ENCODE measurements around the gene CFHR5.

Gene CFHR5

GRCh38 chr1:197021716-197022115 is 44.4 kb downstream of the CFHR5 start:
- POLR2A ChIA-PET = no interaction called here
- TF ChIP-seq ZNF488 (tag by site-specific recombination; IDR thresholded peaks at IDR 0.05) (no peak), ZBTB21 (tag by site-specific recombination; IDR thresholded peaks at IDR 0.05) (no peak), AEBP2 (tag by site-specific recombination; IDR thresholded peaks at IDR 0.05; ENCODE audit: borderline replicate concordance) (no peak), KLF1 (tag by site-specific recombination; IDR thresholded peaks at IDR 0.05) (no peak), ZNF114 (tag by site-specific recombination; IDR thresholded peaks at IDR 0.05) (no peak), BCL11A (tag by site-specific recombination; IDR thresholded peaks at IDR 0.05; ENCODE audit: low read depth) (no peak), ZXDB (tag by site-specific recombination; IDR thresholded peaks at IDR 0.05) (no peak), ZNF133 (tag by site-specific recombination; IDR thresholded peaks at IDR 0.05) (no peak), ZNF148 (tag by site-specific recombination; IDR thresholded peaks at IDR 0.05; ENCODE audit: borderline replicate concordance) (no peak), ZNF211 (tag by site-specific recombination; IDR thresholded peaks at IDR 0.05; ENCODE audit: low read depth) (no peak)
- no peak overlapping the region for H3K27ac ChIP-seq (ENCODE audit: extremely low read depth, low read depth, low read length)
- CTCF ChIA-PET = interaction anchor here (0.6 kb wide), 1 partner anchor 1064 kb away, joined by 4 read pairs; no protein-coding TSS in a partner anchor
- H3K36me3 ChIP-seq (ENCODE audit: control insufficient read depth in 2 of 2, insufficient read depth in 1 of 2, low read length in 2 of 2) = no peaks in the 10 kb centered on the region
- no peaks in the 10 kb centered on the region for H3K4me1 ChIP-seq (ENCODE audit: control insufficient read depth, insufficient read depth, low read length)
- H3K9me3 ChIP-seq (ENCODE audit: control insufficient read depth, insufficient read depth, low read depth, low read length) = no peaks in the 10 kb centered on the region
- no peak overlapping the region for H3K4me3 ChIP-seq (ENCODE audit: low read depth, low read length)

- H3K27ac ChIP-seq (ENCODE audit: extremely low read depth, low read depth, low read length) = no peak overlapping the region
- no peaks in the 10 kb centered on the region for H3K36me3 ChIP-seq (ENCODE audit: control insufficient read depth in 2 of 2, insufficient read depth in 1 of 2, low read length in 2 of 2)
- no peak overlapping the region for H3K4me3 ChIP-seq (ENCODE audit: low read depth, low read length)
- ChIA-PET CTCF (no interaction called here), POLR2A (no interaction called here)
- no peaks in the 10 kb centered on the region for H3K4me1 ChIP-seq (ENCODE audit: control insufficient read depth, insufficient read depth, low read length)
- TF ChIP-seq ZBTB6 (tag by site-specific recombination; IDR thresholded peaks at IDR 0.05) = no peak
- no peak for TF ChIP-seq ZNF175 (tag by site-specific recombination; IDR thresholded peaks at IDR 0.05)
- no peak for TF ChIP-seq ZNF571 (tag by site-specific recombination; IDR thresholded peaks at IDR 0.05)
- no peak for TF ChIP-seq HIC1 (tag by site-specific recombination; IDR thresholded peaks at IDR 0.05)
- TF ChIP-seq GLI4 (tag by site-specific recombination; IDR thresholded peaks at IDR 0.05) = no peak
- no peak for TF ChIP-seq ZNF266 (tag by site-specific recombination; IDR thresholded peaks at IDR 0.05; ENCODE audit: low read depth)
- TF ChIP-seq ZNF792 (tag by site-specific recombination; IDR thresholded peaks at IDR 0.05) = no peak
- TF ChIP-seq ZNF473 (tag by site-specific recombination; IDR thresholded peaks at IDR 0.05) = no peak
- no peak for TF ChIP-seq YY1 (tag by site-specific recombination; IDR thresholded peaks at IDR 0.05)
- no peak for TF ChIP-seq YY2 (tag by site-specific recombination; IDR thresholded peaks at IDR 0.05)
- no peak for TF ChIP-seq ZNF654 (tag by site-specific recombination; IDR thresholded peaks at IDR 0.05; ENCODE audit: low read depth)
- no peak for TF ChIP-seq ZNF514 (tag by site-specific recombination; IDR thresholded peaks at IDR 0.05)
- TF ChIP-seq ZNF623 (tag by site-specific recombination; IDR thresholded peaks at IDR 0.05) = no peak
- TF ChIP-seq KLF10 (tag by site-specific recombination; IDR thresholded peaks at IDR 0.05) = no peak
- no peak for TF ChIP-seq ZFP3 (tag by site-specific recombination; IDR thresholded peaks at IDR 0.05; ENCODE audit: low read depth)
- TF ChIP-seq INSM2 (tag by site-specific recombination; IDR thresholded peaks at IDR 0.05) = no peak
- TF ChIP-seq HOXA7 (CRISPR knock-in tag; IDR thresholded peaks at IDR 0.05; ENCODE audit: borderline replicate concordance) = no peak
- TF ChIP-seq MZF1 (tag by site-specific recombination; IDR thresholded peaks at IDR 0.05; ENCODE audit: borderline replicate concordance) = no peak
- H3K9me3 ChIP-seq (ENCODE audit: control insufficient read depth, insufficient read depth, low read depth, low read length) = no peaks in the 10 kb centered on the region
These were observed 47.1 kb downstream of the CFHR5 start for GRCh38 chr1:197024460-197024859.

Measured in HEK293 (cell line).